Naive B cell (primary cell): ENCODE measurements around the gene TMEM237. TPM values are rescaled to one million over a fixed set of nuclear protein-coding genes. Genes with fewer than 3 reads are reported as not detected.

Source experiments
- ATAC-seq, 2 donors: fragments of 150-1000 bp; cut with Tn5 transposase; 2 replicates each; pipeline ENCODE4 v1.10.0; 2021; ENCODE audit warnings: low read depth in 2 of 2, mild to moderate bottlenecking in 2 of 2, moderate library complexity in 2 of 2
- DNase-seq: peaks from one replicate; pipeline ENCODE4 v3.0.0; 2022
- H3K27ac Mint-ChIP-seq, 6 donors: one replicate each; pipeline ENCODE4 v1.8.0; 2020 to 2022; ENCODE audit warnings: mild to moderate bottlenecking in 6 of 6, mixed read lengths in 6 of 6, moderate library complexity in 5 of 6, inconsistent platforms in 2 of 6
- H3K27me3 Mint-ChIP-seq, 3 donors: one replicate each; pipeline ENCODE4 v1.8.0; 2021 to 2022; ENCODE audit warnings: mixed read lengths in 3 of 3, mild to moderate bottlenecking in 1 of 3
- H3K36me3 Mint-ChIP-seq, 2 donors: one replicate each; pipeline ENCODE4 v1.8.0; 2020 to 2022; ENCODE audit warnings: mixed read lengths in 2 of 2, inconsistent platforms in 1 of 2, mild to moderate bottlenecking in 1 of 2
- H3K4me1 Mint-ChIP-seq, 3 donors: one replicate each; pipeline ENCODE4 v1.8.0; 2020 to 2022; ENCODE audit warnings: mixed read lengths in 3 of 3, inconsistent platforms in 1 of 3, mild to moderate bottlenecking in 1 of 3, moderate library complexity in 1 of 3
- H3K4me3 Mint-ChIP-seq, 8 donors: one replicate each; pipeline ENCODE4 v1.8.0; 2020 to 2022; ENCODE audit warnings: mild to moderate bottlenecking in 8 of 8, mixed read lengths in 8 of 8, moderate library complexity in 8 of 8, inconsistent platforms in 2 of 8
- H3K9me3 Mint-ChIP-seq, 7 donors: one replicate each; pipeline ENCODE4 v1.8.0; 2020 to 2022; ENCODE audit warnings: mixed read lengths in 7 of 7, mild to moderate bottlenecking in 5 of 7, inconsistent platforms in 2 of 7, moderate library complexity in 1 of 7
- polyA plus RNA-seq, 6 donors: library from polyadenylated mRNA; unstranded; fragments of 300-500 nt; fragmentation: Illumina TruSeq; gene quantifications; one replicate each; pipeline ENCODE4 v1.2.3, GENCODE V29; 2021; ENCODE audit warnings: low read depth in 6 of 6

Gene TMEM237
- polyA plus RNA-seq, 6 donors from 2014 or later: 1.9 to 4.7 (median 2.5) TPM

DNA sequence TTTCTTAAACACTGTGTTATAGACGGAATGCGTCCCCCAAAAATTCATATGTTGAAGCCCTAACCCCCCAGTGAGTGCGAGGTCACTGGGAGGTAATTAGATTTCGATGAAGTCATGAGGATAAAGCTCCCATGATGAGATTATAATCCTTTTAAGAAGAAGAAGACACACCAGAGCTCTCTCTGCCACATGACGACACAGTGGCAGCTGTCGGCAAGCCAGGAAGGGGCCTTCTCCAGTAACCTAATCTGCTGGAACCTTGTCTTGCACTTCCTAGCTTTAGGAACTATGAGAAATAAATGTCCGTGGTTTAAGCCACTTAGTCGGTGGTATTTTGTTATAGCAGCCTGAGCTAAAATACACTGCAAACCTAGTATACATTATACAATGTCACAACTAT, 12.3 kb downstream of the TMEM237 start:
- Mint-ChIP-seq H3K27me3 (no peaks in the 10 kb centered on the region), H3K4me1 (no peaks in the 10 kb centered on the region), H3K27ac (peak overlapping the region in 1 of 6 donors; percentile 44), H3K36me3 (peaks cover 7 to 14% of the 10 kb centered on the region in 2 donors), H3K4me3 (no peak overlapping the region), H3K9me3 (peaks cover 0 to 3% (median 0%) of the 10 kb centered on the region in 7 donors)
- ATAC-seq (no peak), DNase-seq (no peak)

- Mint-ChIP-seq H3K4me3 (no peak overlapping the region), H3K27ac (no peak overlapping the region), H3K9me3 (peaks cover 0 to 3% (median 0%) of the 10 kb centered on the region in 7 donors), H3K36me3 (peaks cover 7 to 14% of the 10 kb centered on the region in 2 donors), H3K27me3 (no peaks in the 10 kb centered on the region), H3K4me1 (no peaks in the 10 kb centered on the region)
- ATAC-seq (no peak), DNase-seq (no peak)
These were observed 12.7 kb downstream of the TMEM237 start for GRCh38 chr2:201630577-201630976.

- Mint-ChIP-seq H3K4me3 (no peak overlapping the region), H3K4me1 (no peaks in the 10 kb centered on the region), H3K9me3 (peaks cover 0 to 3% (median 0%) of the 10 kb centered on the region in 7 donors), H3K27me3 (no peaks in the 10 kb centered on the region), H3K27ac (no peak overlapping the region), H3K36me3 (peaks cover 7% of the 10 kb centered on the region in 2 donors)
- DNase-seq (no peak), ATAC-seq (no peak)
These were observed 14.8 kb downstream of the TMEM237 start for GRCh38 chr2:201628545-201628944.

DNA sequence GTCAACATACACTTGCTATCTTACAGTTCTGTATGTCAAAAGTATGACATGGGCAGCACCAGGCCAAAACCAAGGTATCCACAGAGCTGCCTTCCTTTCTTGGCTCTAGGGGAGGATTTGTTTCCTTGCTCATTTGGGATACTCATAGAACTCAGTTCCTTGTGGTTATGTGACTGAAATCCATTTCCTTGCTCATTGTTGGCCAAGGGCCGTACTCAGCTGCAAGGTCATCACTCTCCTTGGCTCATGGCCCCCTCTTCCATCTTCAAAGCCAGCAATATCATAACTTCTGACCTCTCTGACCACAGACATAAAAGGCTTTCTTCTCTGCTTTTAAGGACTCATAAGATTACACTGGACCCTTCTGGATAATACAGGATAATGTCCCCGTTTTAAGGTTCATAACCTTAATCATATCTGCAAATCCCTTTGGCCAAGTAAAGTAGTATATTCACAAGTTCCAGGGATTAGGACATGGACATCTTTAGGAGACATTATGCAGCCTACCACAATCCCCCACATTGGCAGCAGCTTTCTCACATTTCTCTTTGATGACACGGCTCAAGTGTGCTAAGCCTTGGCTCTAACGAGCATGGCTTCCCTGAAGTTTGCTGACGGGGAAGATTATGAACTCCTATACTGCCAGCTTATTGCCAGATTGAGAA, 20.9 kb downstream of the TMEM237 start:
- DNase-seq (no peak), ATAC-seq (no peak)
- H3K27ac Mint-ChIP-seq: peak overlapping the region in 1 of 6 donors; percentile 39
- no peaks in the 10 kb centered on the region for H3K27me3 Mint-ChIP-seq
- H3K4me3 Mint-ChIP-seq: no peak overlapping the region
- H3K9me3 Mint-ChIP-seq: no peaks in the 10 kb centered on the region
- H3K4me1 Mint-ChIP-seq: no peaks in the 10 kb centered on the region
- H3K36me3 Mint-ChIP-seq: no peaks in the 10 kb centered on the region

DNA sequence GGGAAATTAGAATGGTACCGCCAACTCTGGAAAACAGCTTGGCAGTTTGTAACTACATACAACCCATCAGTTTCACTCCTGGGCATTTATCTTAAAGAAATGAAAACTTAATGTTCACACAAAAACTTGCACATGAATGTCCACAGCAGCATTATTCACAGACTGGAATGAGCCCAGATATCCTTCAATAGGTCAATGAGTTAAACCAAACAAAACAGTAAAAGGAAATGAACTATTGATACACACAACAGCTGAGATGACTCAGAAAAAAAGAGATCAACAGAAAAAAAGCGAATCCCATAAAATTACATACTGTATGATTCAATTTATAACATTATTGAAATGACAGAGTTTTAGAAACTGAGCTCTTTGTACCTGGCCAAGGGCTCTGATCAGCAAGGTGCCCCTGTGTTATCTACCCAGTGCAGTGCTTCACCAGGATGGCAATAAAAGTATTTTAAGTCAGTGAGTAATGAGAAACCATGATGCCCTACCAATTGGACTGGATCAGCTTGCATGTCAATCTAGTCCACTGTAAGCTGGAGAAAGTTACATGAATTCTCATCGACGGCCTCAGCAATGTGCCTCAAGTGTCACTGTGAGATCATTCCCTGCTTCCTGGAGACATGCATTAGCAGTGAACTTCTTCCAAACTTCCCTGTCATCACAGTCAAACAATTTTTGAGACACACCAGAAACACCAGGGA, 21.9 kb downstream of the TMEM237 start:
- ATAC-seq (no peak), DNase-seq (no peak)
- Mint-ChIP-seq H3K9me3 (peaks cover 0 to 4% (median 0%) of the 10 kb centered on the region in 7 donors), H3K4me1 (no peaks in the 10 kb centered on the region), H3K27ac (no peak overlapping the region), H3K27me3 (no peaks in the 10 kb centered on the region), H3K36me3 (no peaks in the 10 kb centered on the region), H3K4me3 (no peak overlapping the region)

GRCh38 chr2:201618744-201619662, 24.3 kb downstream of the TMEM237 start:
- ATAC-seq (peak in 1 of 2 donors; percentile 20), DNase-seq (no peak)
- no peak overlapping the region for H3K27ac Mint-ChIP-seq
- no peaks in the 10 kb centered on the region for H3K36me3 Mint-ChIP-seq
- H3K9me3 Mint-ChIP-seq: peaks cover 0 to 7% (median 0%) of the 10 kb centered on the region in 7 donors
- H3K4me3 Mint-ChIP-seq: peak overlapping the region in 1 of 8 donors; percentile 82
- H3K4me1 Mint-ChIP-seq: no peaks in the 10 kb centered on the region
- peaks cover 0 to 9% (median under 1%) of the 10 kb centered on the region in 3 donors for H3K27me3 Mint-ChIP-seq

DNA sequence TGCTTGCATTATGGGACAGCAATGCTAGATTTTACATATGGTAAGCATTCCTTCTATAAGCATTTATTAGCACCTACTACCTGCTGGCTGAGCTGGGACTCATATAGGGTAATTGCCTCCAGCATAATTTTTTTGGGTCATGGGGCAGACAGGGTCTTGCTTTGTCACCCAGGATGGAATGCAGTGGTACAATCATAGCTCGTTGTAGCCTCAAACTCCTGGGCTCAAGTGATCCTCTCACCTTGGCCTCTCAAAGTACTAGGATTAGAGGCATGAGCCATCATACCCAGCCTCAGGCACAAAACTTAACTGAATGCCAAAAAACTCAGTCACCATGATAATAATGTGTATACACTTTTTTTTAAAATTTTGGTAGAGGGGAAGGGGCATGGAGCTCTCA, 35.3 kb downstream of the TMEM237 start:
- Mint-ChIP-seq H3K4me3 (no peak overlapping the region), H3K27ac (no peak overlapping the region), H3K36me3 (peaks cover 8 to 14% of the 10 kb centered on the region in 2 donors), H3K9me3 (peaks cover 0 to 24% (median 14%) of the 10 kb centered on the region in 7 donors), H3K27me3 (peaks cover 16 to 52% (median 44%) of the 10 kb centered on the region in 3 donors), H3K4me1 (no peaks in the 10 kb centered on the region)
- ATAC-seq: no peak
- no peak for DNase-seq

GRCh38 chr2:201607568-201607967, 35.7 kb downstream of the TMEM237 start:
- ATAC-seq (no peak), DNase-seq (no peak)
- H3K4me3 Mint-ChIP-seq: no peak overlapping the region
- no peaks in the 10 kb centered on the region for H3K4me1 Mint-ChIP-seq
- peaks cover 8 to 14% of the 10 kb centered on the region in 2 donors for H3K36me3 Mint-ChIP-seq
- peaks cover 19 to 52% (median 44%) of the 10 kb centered on the region in 3 donors for H3K27me3 Mint-ChIP-seq
- no peak overlapping the region for H3K27ac Mint-ChIP-seq
- H3K9me3 Mint-ChIP-seq: peaks cover 0 to 24% (median 14%) of the 10 kb centered on the region in 7 donors

DNA sequence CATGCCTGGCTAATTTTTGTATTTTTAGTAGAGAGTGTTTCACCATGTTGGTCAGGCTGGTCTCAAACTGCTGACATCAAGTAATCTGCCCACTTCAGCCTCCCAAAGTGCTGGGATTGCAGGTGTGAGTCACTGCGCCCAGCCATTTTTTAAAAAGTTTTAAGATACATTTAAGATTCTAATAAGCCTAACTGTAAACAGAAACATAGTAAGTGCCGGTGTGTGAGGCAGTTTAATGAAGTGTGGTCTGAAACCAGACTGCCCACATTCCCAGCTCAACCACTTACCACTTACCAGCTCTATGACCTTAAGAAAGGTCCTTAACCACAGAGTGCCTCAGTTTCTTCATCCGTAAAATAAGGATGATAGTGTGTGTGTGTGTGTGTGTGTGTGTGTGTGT, 42.4 kb downstream of the TMEM237 start:
- DNase-seq (no peak), ATAC-seq (no peak)
- peaks cover 5 to 21% of the 10 kb centered on the region in 2 donors for H3K36me3 Mint-ChIP-seq
- H3K27me3 Mint-ChIP-seq: peaks cover 27 to 59% (median 40%) of the 10 kb centered on the region in 3 donors
- H3K4me3 Mint-ChIP-seq: no peak overlapping the region
- H3K4me1 Mint-ChIP-seq: no peaks in the 10 kb centered on the region
- H3K27ac Mint-ChIP-seq: no peak overlapping the region
- H3K9me3 Mint-ChIP-seq: peaks cover 9 to 22% (median 17%) of the 10 kb centered on the region in 7 donors

GRCh38 chr2:201597397-201597796, 45.9 kb downstream of the TMEM237 start:
- Mint-ChIP-seq H3K36me3 (peaks cover 5 to 22% of the 10 kb centered on the region in 2 donors), H3K27ac (no peak overlapping the region), H3K9me3 (peaks cover 13 to 27% (median 18%) of the 10 kb centered on the region in 7 donors), H3K4me1 (no peaks in the 10 kb centered on the region), H3K27me3 (peaks cover 12 to 38% (median 24%) of the 10 kb centered on the region in 3 donors), H3K4me3 (no peak overlapping the region)
- no peak for DNase-seq
- ATAC-seq: no peak

- peaks cover 0 to 10% (median 0%) of the 10 kb centered on the region in 3 donors for H3K27me3 Mint-ChIP-seq
- ATAC-seq (no peak), DNase-seq (no peak)
- no peaks in the 10 kb centered on the region for H3K36me3 Mint-ChIP-seq
- H3K4me3 Mint-ChIP-seq: no peak overlapping the region
- no peaks in the 10 kb centered on the region for H3K9me3 Mint-ChIP-seq
- no peak overlapping the region for H3K27ac Mint-ChIP-seq
- H3K4me1 Mint-ChIP-seq: peaks cover 3 to 11% (median 6%) of the 10 kb centered on the region in 3 donors
These were observed 62.8 kb downstream of the TMEM237 start for GRCh38 chr2:201580486-201580885.

DNA sequence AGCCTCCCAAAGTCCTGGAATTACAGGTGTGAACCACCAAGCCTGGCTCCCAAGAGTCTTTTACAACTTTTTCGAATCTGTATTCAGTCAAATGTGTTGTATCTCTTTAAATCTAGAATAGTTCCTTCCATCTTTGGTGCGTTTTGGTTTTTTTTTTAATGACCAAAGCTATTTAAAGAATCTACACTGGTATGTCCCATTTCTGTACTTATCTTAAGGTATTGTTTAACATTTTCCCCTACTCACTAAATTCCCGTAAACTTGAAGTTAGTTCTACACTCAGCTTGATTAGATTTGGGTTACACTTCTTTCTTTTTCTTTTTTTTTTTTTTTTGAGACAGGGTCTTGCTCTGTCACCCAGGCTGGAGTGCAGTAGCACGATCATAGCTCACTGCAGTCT, 63.8 kb downstream of the TMEM237 start:
- peaks cover 0 to 10% (median 0%) of the 10 kb centered on the region in 3 donors for H3K27me3 Mint-ChIP-seq
- H3K36me3 Mint-ChIP-seq: no peaks in the 10 kb centered on the region
- ATAC-seq: no peak
- no peaks in the 10 kb centered on the region for H3K9me3 Mint-ChIP-seq
- H3K27ac Mint-ChIP-seq: no peak overlapping the region
- DNase-seq: no peak
- H3K4me1 Mint-ChIP-seq: peaks cover 8 to 18% (median 12%) of the 10 kb centered on the region in 3 donors
- no peak overlapping the region for H3K4me3 Mint-ChIP-seq

DNA sequence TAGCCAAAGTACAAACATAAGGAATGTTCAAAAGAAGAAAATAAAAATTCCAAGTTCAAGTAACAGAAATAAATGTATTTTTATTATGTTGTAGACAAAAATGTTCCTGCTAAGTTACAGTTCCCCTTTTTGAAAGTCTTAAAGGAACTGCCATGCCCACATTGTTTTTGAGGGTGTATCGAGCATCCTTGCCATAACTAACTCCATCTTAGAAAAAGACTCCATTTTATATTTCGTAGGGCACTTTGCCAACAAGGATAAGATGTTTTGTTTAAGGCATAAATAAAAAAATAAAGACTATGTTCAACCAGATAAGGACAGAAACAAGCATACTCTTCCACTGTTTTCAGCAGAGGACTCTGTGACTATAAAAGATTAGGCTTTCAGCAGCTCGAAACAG, 67.3 kb downstream of the TMEM237 start:
- Mint-ChIP-seq H3K9me3 (no peaks in the 10 kb centered on the region), H3K4me1 (peaks cover 15 to 37% (median 25%) of the 10 kb centered on the region in 3 donors), H3K27me3 (no peaks in the 10 kb centered on the region), H3K4me3 (no peak overlapping the region), H3K27ac (no peak overlapping the region), H3K36me3 (no peaks in the 10 kb centered on the region)
- DNase-seq (no peak), ATAC-seq (no peak)
